ENCODE measurements around the gene ATAD3C. TPM values are rescaled to one million over a fixed set of nuclear protein-coding genes. Genes with fewer than 3 reads are reported as not detected.
A peak's percentile ranks its signal among the peaks of the same experiment; 100 is the strongest.

Gene ATAD3C
- total and polyA plus RNA-seq, 2 of the 8 experiments (the other 6 are each of a cell fraction or from before 2014, with no cell fraction given): 2.0 to 2.7 TPM

DNA sequence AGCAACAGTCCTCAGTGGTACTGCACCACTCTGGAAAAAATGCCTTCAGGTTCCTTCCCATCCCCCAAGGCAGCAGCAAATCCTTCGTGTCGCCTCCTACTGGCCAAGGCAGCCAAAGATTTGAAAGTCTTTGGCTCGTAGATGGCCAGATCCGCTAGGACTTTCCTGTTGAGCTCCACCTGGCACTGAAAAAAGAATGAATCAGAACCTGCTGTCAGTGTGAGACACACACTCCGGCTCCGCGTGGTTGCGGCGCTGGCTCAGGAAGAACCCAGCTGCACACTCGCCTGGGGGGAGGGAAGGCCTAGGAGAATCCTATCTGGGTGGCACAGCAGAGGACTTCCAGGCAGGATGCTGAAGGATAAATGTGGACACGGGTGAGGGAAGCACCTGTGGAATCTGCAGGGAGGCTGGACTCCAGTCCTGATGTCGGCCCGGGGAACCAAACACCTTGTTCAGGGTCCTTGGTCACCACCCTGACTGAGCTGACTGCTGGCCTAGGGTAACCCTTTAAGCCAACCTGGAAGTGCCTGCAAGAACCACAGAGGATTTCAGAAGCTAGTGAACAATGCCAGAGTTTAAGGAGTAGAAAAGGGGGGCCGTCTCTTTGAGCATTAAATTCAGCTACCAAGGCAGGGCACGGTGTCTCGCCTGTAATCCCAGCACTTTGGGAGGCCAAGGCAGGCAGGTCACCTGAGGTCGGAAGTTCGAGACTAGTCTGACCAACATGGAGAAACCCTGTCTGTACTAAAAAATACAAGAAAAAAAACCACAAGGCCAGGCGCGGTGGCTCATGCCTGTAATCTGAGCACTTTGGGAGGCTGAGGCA lies 47.2 kb upstream of the ATAD3C start:
- 88% methylated on average over 20 of the region's 20 CpGs; no CpG with 5 or more reads in 1 of the 2 experiments for WGBS, 2 experiments (ENCODE audit: extremely low coverage in 1 of 2, insufficient coverage in 1 of 2, insufficient read length in 1 of 2, insufficient replicate concordance in 2 of 2, low coverage in 1 of 2, low lambda C conversion rate in 2 of 2, missing lambda C conversion rate in 1 of 2)
- Histone ChIP-seq H3K27me3 (replicated peaks in 1 of 4; ENCODE audit: control insufficient read depth in 3 of 4, extremely low read depth in 1 of 4, insufficient read depth in 3 of 4, low read length in 3 of 4) (no peaks in the 10 kb centered on the region), H2AFZ (ENCODE audit: low read length) (no peak overlapping the region), H3K79me1 (ENCODE audit: low read depth, low read length) (peaks cover 22% of the 10 kb centered on the region), H4K5ac (ENCODE audit: insufficient read length, low read depth, low read length) (no peak overlapping the region), H3K4ac (replicated peaks; ENCODE audit: insufficient read length, low read depth, low read length) (no peak overlapping the region), H2BK12ac (ENCODE audit: low read depth, low read length) (no peak overlapping the region), H3K27ac (ENCODE audit: low read depth, low read length) (peak overlapping the region; percentile 6; the same call in 1 of the 2 replicates), H4K8ac (ENCODE audit: extremely low read depth, insufficient read depth, low read length) (peak overlapping the region; percentile 68; the same call in 1 of the 2 replicates), H2BK20ac (ENCODE audit: low read length) (no peak overlapping the region), H3K18ac (ENCODE audit: extremely low read depth, low read length) (no peak overlapping the region), H3K56ac (replicated peaks; ENCODE audit: insufficient read length, low read depth, low read length) (no peak overlapping the region), H2AK5ac (ENCODE audit: low read depth, low read length) (no peak overlapping the region), H3K9ac (replicated peaks in 1 of 4; ENCODE audit: extremely low read depth in 1 of 4, low read depth in 3 of 4, low read length in 3 of 4) (no peak overlapping the region), H4K91ac (replicated peaks; ENCODE audit: insufficient read length, low read length) (no peak overlapping the region), H3K9me3 (ENCODE audit: insufficient read depth in 2 of 2, low read depth in 1 of 2, low read length in 1 of 2) (no peaks in the 10 kb centered on the region), H2BK15ac (ENCODE audit: low read length) (no peak overlapping the region), H3K36me3 (ENCODE audit: control insufficient read depth in 2 of 4, insufficient read depth in 4 of 4, low read length in 3 of 4) (peaks cover 25 to 60% (median 39%) of the 10 kb centered on the region in 4 experiments), H3K79me2 (ENCODE audit: control insufficient read depth in 1 of 2, insufficient read depth in 2 of 2, low read length in 2 of 2) (peaks cover 9 to 54% of the 10 kb centered on the region in 2 experiments; a peak in 3 of 4 replicates), H3K23me2 (ENCODE audit: low read depth, low read length) (peaks cover 22% of the 10 kb centered on the region), H2BK5ac (ENCODE audit: low read depth, low read length) (no peak overlapping the region), H4K20me1 (replicated peaks in 1 of 2; ENCODE audit: control insufficient read depth in 1 of 2, insufficient read depth in 2 of 2, low read length in 2 of 2) (peaks cover 11 to 26% of the 10 kb centered on the region in 2 experiments), H3K4me2 (ENCODE audit: insufficient read depth in 1 of 2, low read depth in 2 of 2, low read length in 2 of 2) (no peak overlapping the region), H3K4me1 (replicated peaks in 1 of 4; ENCODE audit: control insufficient read depth in 3 of 4, insufficient read depth in 4 of 4, low read length in 3 of 4) (peaks cover 0 to 23% (median 14%) of the 10 kb centered on the region in 4 experiments; a peak in 6 of 7 replicates), H3K23ac (ENCODE audit: insufficient read length) (no peak overlapping the region), H3K14ac (ENCODE audit: insufficient read length) (no peak overlapping the region), H3K4me3 (ENCODE audit: extremely low read depth in 1 of 4, insufficient read depth in 2 of 4, low read depth in 3 of 4, low read length in 4 of 4) (no peak overlapping the region), H2BK120ac (replicated peaks; ENCODE audit: low read depth, low read length) (no peak overlapping the region)
- no peak for FAIRE-seq
- ChIA-PET CTCF (ENCODE audit: partially characterized antibody) (interaction anchor here (0.8 to 3.6 kb wide), 27 partner anchors 8 to 371 kb away, joined by 3 to 32 read pairs (median 5); partner anchors contain the start of genes ATAD3C, AURKAIP1 and VWA1), POLR2A (ENCODE audit: partially characterized antibody) (interaction anchor here (0.6 to 27.7 kb wide), 22 partner anchors 9 to 164 kb away, joined by 3 to 719 read pairs (median 4); partner anchors contain the start of genes ANKRD65, AURKAIP1, CCNL2 and VWA1)
- peak in 1 of 2 experiments; percentile 77 for DNase-seq (ENCODE audit: low read depth in 1 of 2, low spot score in 2 of 2)
- no peak for TF ChIP-seq RNF2 (IDR thresholded peaks at IDR 0.05; ENCODE audit: borderline replicate concordance, low read depth, low read length, missing control alignments, poor library complexity, severe bottlenecking)
- TF ChIP-seq SP4 (IDR thresholded peaks at IDR 0.05; ENCODE audit: low read length): no peak
- 0 out of 2 replicates have a peak, but pooled peaks have one; percentile 80 for TF ChIP-seq ATF2 (IDR thresholded peaks at IDR 0.05; ENCODE audit: low read length)
- TF ChIP-seq SIX5 (IDR thresholded peaks at IDR 0.05; ENCODE audit: low read depth, low read length): no peak
- TF ChIP-seq, protein P1, sequence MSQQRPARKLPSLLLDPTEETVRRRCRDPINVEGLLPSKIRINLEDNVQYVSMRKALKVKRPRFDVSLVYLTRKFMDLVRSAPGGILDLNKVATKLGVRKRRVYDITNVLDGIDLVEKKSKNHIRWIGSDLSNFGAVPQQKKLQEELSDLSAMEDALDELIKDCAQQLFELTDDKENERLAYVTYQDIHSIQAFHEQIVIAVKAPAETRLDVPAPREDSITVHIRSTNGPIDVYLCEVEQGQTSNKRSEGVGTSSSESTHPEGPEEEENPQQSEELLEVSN (IDR thresholded peaks at IDR 0.05): no peak
- TF ChIP-seq FOSL1 (IDR thresholded peaks at IDR 0.05; ENCODE audit: insufficient read depth, low read depth, low read length): no peak
- TF ChIP-seq SP1 (IDR thresholded peaks at IDR 0.05; ENCODE audit: low read depth, low read length): 0 out of 2 replicates have a peak, but pooled peaks have one; percentile 30
- TF ChIP-seq YY1 (IDR thresholded peaks at IDR 0.05; ENCODE audit: low read depth, low read length): no peak
- no peak for TF ChIP-seq TBP (IDR thresholded peaks at IDR 0.05; ENCODE audit: low read depth, low read length)

Data from H1 (cell line).